HG03571 (cell line): ENCODE measurements around the gene AFAP1.

ENCODE experiments used
- ATAC-seq: cut with Tn5 transposase; IDR thresholded peaks from one replicate; pipeline ENCODE4 v1.9.1; 2021; ENCODE audit not compliant: unreplicated experiment

The AFAP1 gene

GRCh38 chr4:7970361-7970946 lies 30.8 kb upstream of the AFAP1 start:
- no peak for ATAC-seq

GRCh38 chr4:7968262-7968896 lies 28.7 kb upstream of the AFAP1 start:
- ATAC-seq = no peak

GRCh38 chr4:7967501-7968261 lies 28.0 kb upstream of the AFAP1 start:
- no peak for ATAC-seq

GRCh38 chr4:7967063-7967440 lies 27.4 kb upstream of the AFAP1 start:
- no peak for ATAC-seq

GRCh38 chr4:7966281-7967062 lies 26.8 kb upstream of the AFAP1 start:
- ATAC-seq = no peak

GRCh38 chr4:7964890-7965662 lies 25.4 kb upstream of the AFAP1 start:
- no peak for ATAC-seq

GRCh38 chr4:7964459-7964858 lies 24.8 kb upstream of the AFAP1 start:
- ATAC-seq = no peak

- no peak for ATAC-seq
Observed at GRCh38 chr4:7963691-7964090, 24.0 kb upstream of the AFAP1 start.

GRCh38 chr4:7962609-7963508 lies 23.2 kb upstream of the AFAP1 start:
- no peak for ATAC-seq

GRCh38 chr4:7960790-7961655 lies 21.4 kb upstream of the AFAP1 start:
- no peak for ATAC-seq

- no peak for ATAC-seq
Observed at GRCh38 chr4:7960017-7960789, 20.5 kb upstream of the AFAP1 start.

- ATAC-seq = no peak
Observed at GRCh38 chr4:7959078-7959477, 19.4 kb upstream of the AFAP1 start.

GRCh38 chr4:7956934-7957656 lies 17.4 kb upstream of the AFAP1 start:
- ATAC-seq = no peak

GRCh38 chr4:7956270-7956808 lies 16.7 kb upstream of the AFAP1 start:
- no peak for ATAC-seq

GRCh38 chr4:7955393-7955792 lies 15.7 kb upstream of the AFAP1 start:
- no peak for ATAC-seq

- ATAC-seq = no peak
Observed at GRCh38 chr4:7952615-7953014, 13.0 kb upstream of the AFAP1 start.
